Effector memory CD8-positive, alpha-beta T cell (primary cell): ENCODE results near the gene SUPT3H.
A peak's percentile ranks its signal among the peaks of the same experiment; 100 is the strongest.
"Not testable (repeated sequence)": the region's sequence is repeated elsewhere in the genome, so short reads cannot be mapped to it uniquely, and the experiment has no call there.

Experiments
- ATAC-seq: fragments of 150-1000 bp; cut with Tn5 transposase; replicated peaks from 2 replicates; pipeline ENCODE4 v1.10.0; 2021; ENCODE audit warnings: mild to moderate bottlenecking, moderate library complexity
- DNase-seq, 3 experiments: peaks; one replicate each; pipeline ENCODE4 v3.0.0; 2021
- H3K27ac Mint-ChIP-seq, 2 donors: one replicate each; pipeline ENCODE4 v1.8.0; 2022; ENCODE audit warnings: mild to moderate bottlenecking in 2 of 2, mixed read lengths in 2 of 2, moderate library complexity in 2 of 2
- H3K27me3 Mint-ChIP-seq, 2 donors: one replicate each; pipeline ENCODE4 v1.8.0; 2022; ENCODE audit warnings: mixed read lengths in 2 of 2
- H3K36me3 Mint-ChIP-seq: one replicate; pipeline ENCODE4 v1.8.0; 2022; ENCODE audit warnings: mild to moderate bottlenecking, moderate library complexity, mixed read lengths; ENCODE audit not compliant: insufficient read depth
- H3K4me1 Mint-ChIP-seq, 2 donors: one replicate each; pipeline ENCODE4 v1.8.0; 2022; ENCODE audit warnings: low read depth in 2 of 2, mixed read lengths in 2 of 2
- H3K4me3 Mint-ChIP-seq, 2 donors: one replicate each; pipeline ENCODE4 v1.8.0; 2022; ENCODE audit warnings: mild to moderate bottlenecking in 2 of 2, mixed read lengths in 2 of 2, moderate library complexity in 2 of 2
- H3K9me3 Mint-ChIP-seq, 2 donors: one replicate each; pipeline ENCODE4 v1.8.0; 2022; ENCODE audit warnings: mixed read lengths in 2 of 2

Gene SUPT3H

DNA sequence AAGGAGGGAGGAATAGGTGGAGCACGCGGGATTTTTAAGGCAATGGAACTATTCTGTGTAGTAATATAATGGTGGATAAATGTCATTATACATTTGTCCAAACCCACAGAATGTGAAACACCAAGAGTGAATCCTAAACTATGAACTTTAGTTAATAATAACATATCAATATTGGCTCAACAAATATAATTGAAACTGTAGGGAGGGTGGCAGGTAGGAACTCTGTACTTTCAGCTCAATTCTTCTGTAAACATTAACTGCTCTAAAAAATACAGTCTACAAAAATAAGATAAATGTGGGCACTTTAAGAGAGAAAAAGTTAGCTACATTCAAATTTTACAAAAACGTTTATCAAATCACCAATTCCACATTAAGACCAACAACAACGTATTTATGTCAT, 186.3 kb downstream of the SUPT3H start:
- H3K27me3 Mint-ChIP-seq: no peaks in the 10 kb centered on the region
- no peaks in the 10 kb centered on the region for H3K9me3 Mint-ChIP-seq
- no peaks in the 10 kb centered on the region for H3K36me3 Mint-ChIP-seq
- DNase-seq (no peak), ATAC-seq (no peak)
- no peak overlapping the region for H3K4me3 Mint-ChIP-seq
- no peak overlapping the region for H3K27ac Mint-ChIP-seq
- H3K4me1 Mint-ChIP-seq: no peaks in the 10 kb centered on the region

DNA sequence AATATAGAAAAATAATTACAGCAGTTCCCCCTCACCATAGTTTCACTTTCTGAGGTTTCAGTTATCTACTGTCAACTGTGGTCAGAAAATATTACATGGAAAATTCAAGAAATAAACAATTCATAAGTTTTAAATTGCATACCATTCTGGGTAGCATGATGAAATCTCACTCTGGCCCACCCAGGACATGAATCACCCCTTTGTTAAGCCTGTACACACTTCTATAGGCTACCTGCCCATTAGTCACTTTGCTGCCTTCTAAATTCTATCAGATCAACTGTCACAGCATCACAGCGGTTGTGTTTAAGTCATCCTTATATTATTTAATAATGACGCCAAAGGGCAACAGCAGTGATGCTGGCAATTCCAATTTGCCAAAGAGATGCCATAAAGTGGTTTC, 189.9 kb downstream of the SUPT3H start:
- no peaks in the 10 kb centered on the region for H3K27me3 Mint-ChIP-seq
- ATAC-seq: no peak
- no peak for DNase-seq
- H3K36me3 Mint-ChIP-seq: no peaks in the 10 kb centered on the region
- no peak overlapping the region for H3K4me3 Mint-ChIP-seq
- H3K9me3 Mint-ChIP-seq: no peaks in the 10 kb centered on the region
- no peak overlapping the region for H3K27ac Mint-ChIP-seq
- peaks cover 8 to 12% of the 10 kb centered on the region in 2 donors for H3K4me1 Mint-ChIP-seq

GRCh38 chr6:45185403-45186251, 192.1 kb downstream of the SUPT3H start:
- H3K4me3 Mint-ChIP-seq: peak overlapping the region in 1 of 2 donors; percentile 40
- peak overlapping the region in 1 of 2 donors; percentile 14 for H3K27ac Mint-ChIP-seq
- peaks cover 8 to 12% of the 10 kb centered on the region in 2 donors for H3K4me1 Mint-ChIP-seq

GRCh38 chr6:45184937-45185336, 192.8 kb downstream of the SUPT3H start:
- DNase-seq (no peak), ATAC-seq (no peak)
- Mint-ChIP-seq H3K4me3 (no peak overlapping the region), H3K27ac (no peak overlapping the region), H3K27me3 (no peaks in the 10 kb centered on the region), H3K36me3 (no peaks in the 10 kb centered on the region), H3K4me1 (peaks cover 8 to 12% of the 10 kb centered on the region in 2 donors), H3K9me3 (no peaks in the 10 kb centered on the region)

More at GRCh38 chr6:45185403-45186251, 192.1 kb downstream of the SUPT3H start:
- Mint-ChIP-seq H3K27me3 (no peaks in the 10 kb centered on the region), H3K36me3 (no peaks in the 10 kb centered on the region), H3K9me3 (no peaks in the 10 kb centered on the region)
- DNase-seq (no peak), ATAC-seq (peak; percentile 56)

DNA sequence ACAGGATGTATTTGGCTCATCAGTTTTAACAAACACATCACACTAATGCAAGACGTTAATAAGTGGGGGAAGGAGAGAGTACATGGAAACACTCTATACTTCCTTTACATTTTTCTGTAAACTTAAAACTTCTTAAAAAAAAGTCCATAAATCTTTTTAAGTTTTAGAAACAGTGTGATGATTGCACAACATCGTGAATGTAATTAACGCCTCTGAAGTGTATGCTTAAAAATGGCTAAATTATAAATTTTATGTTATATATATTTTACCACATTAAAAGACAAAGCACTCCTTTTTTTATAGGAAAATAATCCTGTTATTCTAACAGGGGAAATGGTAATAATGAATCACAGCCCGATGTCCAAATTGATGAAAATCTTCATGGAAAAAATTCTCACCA, 193.7 kb downstream of the SUPT3H start:
- Mint-ChIP-seq H3K4me3 (no peak overlapping the region), H3K4me1 (peaks cover 8 to 12% of the 10 kb centered on the region in 2 donors), H3K27me3 (no peaks in the 10 kb centered on the region), H3K36me3 (no peaks in the 10 kb centered on the region), H3K27ac (no peak overlapping the region), H3K9me3 (no peaks in the 10 kb centered on the region)
- ATAC-seq (no peak), DNase-seq (no peak)

- peak overlapping the region in 1 of 2 donors; percentile 71 for H3K27ac Mint-ChIP-seq
- H3K27me3 Mint-ChIP-seq, DNase-seq, H3K9me3 Mint-ChIP-seq, ATAC-seq, H3K36me3 Mint-ChIP-seq, H3K4me1 Mint-ChIP-seq: not testable (repeated sequence)
- H3K4me3 Mint-ChIP-seq: peak overlapping the region; percentile 43 to 46
Measured at GRCh38 chr6:45176373-45176772, 201.4 kb downstream of the SUPT3H start.

GRCh38 chr6:45175272-45175671, 202.5 kb downstream of the SUPT3H start:
- no peak for ATAC-seq

DNA sequence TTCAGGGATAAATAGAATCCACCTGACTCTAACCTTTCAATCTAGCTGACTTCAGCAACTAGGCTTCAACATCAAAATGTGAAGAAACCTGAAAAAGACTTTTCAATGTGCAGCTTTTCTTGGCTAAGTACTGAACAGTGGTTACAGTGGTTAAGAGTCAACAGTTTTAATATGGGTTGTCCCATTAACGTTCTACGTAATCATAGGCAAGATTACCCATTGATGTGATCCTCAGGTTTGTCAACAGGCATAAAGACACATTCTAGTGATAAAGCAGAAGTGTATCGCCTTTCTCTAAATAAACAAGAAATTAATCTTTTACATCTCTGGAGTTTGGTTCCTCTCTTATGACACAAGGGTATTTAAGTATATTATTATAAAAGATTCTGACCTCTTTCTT, 203.7 kb downstream of the SUPT3H start:
- no peaks in the 10 kb centered on the region for H3K27me3 Mint-ChIP-seq
- DNase-seq (no peak), ATAC-seq (peak; percentile 17)
- no peaks in the 10 kb centered on the region for H3K9me3 Mint-ChIP-seq
- H3K36me3 Mint-ChIP-seq: no peaks in the 10 kb centered on the region
- peak overlapping the region in 1 of 2 donors; percentile 51 for H3K27ac Mint-ChIP-seq
- no peak overlapping the region for H3K4me3 Mint-ChIP-seq
- H3K4me1 Mint-ChIP-seq: peaks cover 0 to 6% of the 10 kb centered on the region in 2 donors

More at GRCh38 chr6:45175272-45175671, 202.5 kb downstream of the SUPT3H start:
- peaks cover 0 to 6% of the 10 kb centered on the region in 2 donors for H3K4me1 Mint-ChIP-seq
- DNase-seq: no peak
- H3K27ac Mint-ChIP-seq: no peak overlapping the region
- no peaks in the 10 kb centered on the region for H3K9me3 Mint-ChIP-seq
- no peak overlapping the region for H3K4me3 Mint-ChIP-seq
- no peaks in the 10 kb centered on the region for H3K27me3 Mint-ChIP-seq
- H3K36me3 Mint-ChIP-seq: no peaks in the 10 kb centered on the region

GRCh38 chr6:45171380-45171779, 206.4 kb downstream of the SUPT3H start:
- H3K9me3 Mint-ChIP-seq: no peaks in the 10 kb centered on the region
- H3K27ac Mint-ChIP-seq: no peak overlapping the region
- H3K4me1 Mint-ChIP-seq: peaks cover 0 to 2% of the 10 kb centered on the region in 2 donors
- no peaks in the 10 kb centered on the region for H3K36me3 Mint-ChIP-seq
- ATAC-seq (no peak), DNase-seq (no peak)
- H3K4me3 Mint-ChIP-seq: no peak overlapping the region
- H3K27me3 Mint-ChIP-seq: no peaks in the 10 kb centered on the region

DNA sequence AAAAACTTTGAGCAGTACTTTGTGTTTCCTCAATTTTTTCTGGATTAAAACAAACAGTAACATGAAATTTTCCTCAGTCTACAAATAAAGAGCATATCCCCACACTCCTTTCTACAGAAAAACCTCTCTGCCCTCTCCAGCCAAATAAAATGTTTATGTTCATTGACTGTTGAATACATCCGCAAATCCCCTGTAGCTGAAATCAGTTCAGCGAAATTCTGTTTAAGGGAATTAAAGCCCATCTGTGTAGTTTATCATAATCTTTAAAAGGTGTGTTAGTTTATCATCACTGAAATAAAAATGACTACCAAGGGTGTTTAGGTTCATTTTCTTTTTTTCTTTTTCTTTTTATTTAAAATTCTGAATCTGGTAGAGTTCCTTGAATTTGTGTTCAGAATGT, 207.4 kb downstream of the SUPT3H start:
- H3K27me3 Mint-ChIP-seq: no peaks in the 10 kb centered on the region
- no peaks in the 10 kb centered on the region for H3K9me3 Mint-ChIP-seq
- H3K4me1 Mint-ChIP-seq: peaks cover 0 to 2% of the 10 kb centered on the region in 2 donors
- no peak overlapping the region for H3K4me3 Mint-ChIP-seq
- DNase-seq (no peak), ATAC-seq (no peak)
- no peaks in the 10 kb centered on the region for H3K36me3 Mint-ChIP-seq
- H3K27ac Mint-ChIP-seq: no peak overlapping the region

DNA sequence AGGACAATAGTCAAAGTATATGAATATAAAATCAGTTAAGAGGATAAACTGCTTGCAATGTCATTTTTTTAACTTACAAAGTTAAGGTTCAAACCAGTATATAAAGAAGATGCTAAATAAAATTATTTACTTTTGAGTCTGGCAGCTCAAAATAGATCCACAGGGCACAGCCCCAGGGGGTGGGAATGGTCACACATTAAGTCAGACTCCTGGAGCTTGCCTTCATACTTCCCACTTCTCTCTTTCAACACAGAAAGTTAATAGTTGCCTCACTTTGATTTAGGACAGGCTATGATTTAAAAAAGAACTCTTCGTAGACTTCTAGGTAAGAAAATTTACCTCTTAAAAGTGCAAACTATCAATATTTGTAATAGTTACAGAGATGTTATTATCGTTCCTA, 207.9 kb downstream of the SUPT3H start:
- H3K4me1 Mint-ChIP-seq: peaks cover 0 to 2% of the 10 kb centered on the region in 2 donors
- no peak overlapping the region for H3K27ac Mint-ChIP-seq
- DNase-seq: no peak
- ATAC-seq: no peak
- H3K36me3 Mint-ChIP-seq: no peaks in the 10 kb centered on the region
- H3K27me3 Mint-ChIP-seq: no peaks in the 10 kb centered on the region
- H3K4me3 Mint-ChIP-seq: no peak overlapping the region
- H3K9me3 Mint-ChIP-seq: no peaks in the 10 kb centered on the region

DNA sequence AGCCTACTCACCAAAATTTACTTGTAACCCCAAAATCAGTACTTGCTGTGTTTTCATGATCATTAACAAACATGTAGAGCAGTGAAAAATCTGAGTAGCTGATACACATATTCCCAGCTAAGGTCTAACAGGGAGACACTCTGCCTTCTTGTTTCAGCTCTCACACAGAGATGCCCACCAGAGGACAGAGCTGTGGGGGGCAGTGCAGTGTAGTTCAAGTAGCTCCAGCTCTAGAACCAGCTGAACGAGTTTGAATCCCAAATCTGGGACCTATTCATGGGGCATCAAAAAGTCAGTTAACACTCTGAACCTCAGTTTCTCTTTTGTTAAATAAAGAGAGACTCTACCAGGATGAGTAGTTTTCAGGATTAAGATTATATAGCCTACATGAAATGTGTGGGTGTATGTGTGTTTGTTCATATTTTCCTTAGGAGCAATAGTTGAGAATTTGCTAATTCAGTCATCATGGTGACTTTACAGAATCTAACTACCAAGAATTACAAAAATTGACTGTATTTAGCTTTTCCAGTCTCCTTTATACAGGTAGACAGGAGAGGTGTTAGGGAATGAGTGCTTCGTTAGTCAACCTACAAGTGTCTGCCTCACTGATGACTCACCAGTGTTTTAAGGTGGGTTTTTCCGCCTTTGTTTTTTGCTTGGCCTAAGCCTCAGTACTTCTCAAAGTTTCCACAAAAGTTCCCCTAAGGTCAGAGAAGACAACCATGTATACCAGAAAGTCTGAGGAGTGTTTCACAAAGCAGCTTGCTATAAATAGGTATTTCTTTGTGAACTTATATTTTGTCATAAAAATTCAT, 213.6 kb downstream of the SUPT3H start:
- Mint-ChIP-seq H3K9me3 (no peaks in the 10 kb centered on the region), H3K27me3 (no peaks in the 10 kb centered on the region), H3K4me1 (no peaks in the 10 kb centered on the region), H3K4me3 (no peak overlapping the region), H3K36me3 (no peaks in the 10 kb centered on the region), H3K27ac (no peak overlapping the region)
- DNase-seq (no peak), ATAC-seq (peak; percentile 37)

GRCh38 chr6:45160305-45160704, 217.4 kb downstream of the SUPT3H start:
- Mint-ChIP-seq H3K9me3 (no peaks in the 10 kb centered on the region), H3K4me3 (no peak overlapping the region), H3K36me3 (no peaks in the 10 kb centered on the region), H3K4me1 (peaks cover 0 to 2% of the 10 kb centered on the region in 2 donors), H3K27ac (no peak overlapping the region), H3K27me3 (no peaks in the 10 kb centered on the region)
- DNase-seq: no peak
- ATAC-seq: no peak
